ENCODE measurements around the gene KDM5C. TPM values are rescaled to one million over a fixed set of nuclear protein-coding genes. Genes with fewer than 3 reads are reported as not detected.

KDM5C gene
- total and polyA plus RNA-seq, 12 donors: 40.7 to 143 (median 88.4) TPM

GRCh38 chrX:53244610-53245009 is 19.6 kb upstream of the KDM5C start:
- H3K27me3 ChIP-seq: no peaks in the 10 kb centered on the region
- no peaks in the 10 kb centered on the region for H3K4me1 ChIP-seq (replicated peaks in 1 of 2)
- H3K27ac ChIP-seq: no peak overlapping the region
- no peak overlapping the region for H3K4me3 ChIP-seq
- 48 to 86% (median 57%) methylated on average over 1 of the region's 1 CpG for WGBS, 4 donors
- intact Hi-C loops (cut with DNase I): no loop called here
- no peaks in the 10 kb centered on the region for H3K9me3 ChIP-seq (replicated peaks in 1 of 3)
- no peak for DNase-seq
- peak in 4 of 6 experiments; percentile 14 to 24 (median 16) for TF ChIP-seq CTCF (IDR thresholded peaks at IDR 0.05)
- no peak for TF ChIP-seq POLR2A (IDR thresholded peaks at IDR 0.05)
- H3K36me3 ChIP-seq (replicated peaks in 1 of 2): peaks cover 0 to 12% of the 10 kb centered on the region in 2 donors

GRCh38 chrX:53242310-53242709 is 17.3 kb upstream of the KDM5C start:
- WGBS, 4 donors: 76 to 90% (median 83%) methylated on average over 4 of the region's 4 CpGs
- intact Hi-C loops (cut with DNase I): no loop called here

DNA sequence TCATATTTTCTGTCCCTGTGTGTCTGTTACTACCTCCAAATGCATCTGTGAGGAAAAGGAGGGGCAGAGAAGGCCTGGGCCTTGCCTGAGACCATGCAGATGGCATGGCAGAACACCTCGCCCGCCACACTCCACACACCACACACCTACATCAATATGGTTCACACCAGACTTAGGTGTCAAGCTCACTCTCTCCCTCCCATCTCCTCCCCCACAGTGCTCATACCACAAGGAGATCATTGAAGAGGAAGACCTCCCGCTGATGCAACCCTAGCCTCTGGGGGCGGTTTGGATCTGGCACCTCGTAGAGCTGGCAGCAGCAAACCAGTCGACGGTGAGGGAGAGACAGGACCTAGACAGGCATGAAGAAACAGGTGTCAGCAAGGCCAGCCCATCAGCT is 16.6 kb upstream of the KDM5C start:
- Histone ChIP-seq H3K27me3 (no peaks in the 10 kb centered on the region), H3K4me3 (no peak overlapping the region), H3K4me1 (replicated peaks in 1 of 2) (no peaks in the 10 kb centered on the region), H3K27ac (no peak overlapping the region), H3K9me3 (replicated peaks in 1 of 3) (no peaks in the 10 kb centered on the region), H3K36me3 (replicated peaks in 1 of 2) (peaks cover 0 to 16% of the 10 kb centered on the region in 2 donors)
- intact Hi-C loops (cut with DNase I): no loop called here
- 80 to 94% (median 92%) methylated on average over 7 of the region's 7 CpGs; no CpG with 5 or more reads in 1 of the 4 donors for WGBS, 4 donors
- no peak for DNase-seq
- TF ChIP-seq CTCF (IDR thresholded peaks at IDR 0.05) (no peak), POLR2A (IDR thresholded peaks at IDR 0.05) (no peak)

More at GRCh38 chrX:53242310-53242709, 17.3 kb upstream of the KDM5C start:
- DNase-seq: no peak
- Histone ChIP-seq H3K4me3 (no peak overlapping the region), H3K27ac (no peak overlapping the region), H3K4me1 (replicated peaks in 1 of 2) (no peaks in the 10 kb centered on the region), H3K9me3 (replicated peaks in 1 of 3) (no peaks in the 10 kb centered on the region), H3K36me3 (replicated peaks in 1 of 2) (peaks cover 0 to 16% of the 10 kb centered on the region in 2 donors), H3K27me3 (no peaks in the 10 kb centered on the region)
- no peak for TF ChIP-seq CTCF (IDR thresholded peaks at IDR 0.05)

- no peaks in the 10 kb centered on the region for H3K9me3 ChIP-seq (replicated peaks in 1 of 3)
- no peaks in the 10 kb centered on the region for H3K4me1 ChIP-seq (replicated peaks in 1 of 2)
- DNase-seq: peak in 1 of 7 donors; percentile 31
- no peak overlapping the region for H3K27ac ChIP-seq
- H3K4me3 ChIP-seq: no peak overlapping the region
- peaks cover 0 to 19% of the 10 kb centered on the region in 2 donors for H3K36me3 ChIP-seq (replicated peaks in 1 of 2)
- no peaks in the 10 kb centered on the region for H3K27me3 ChIP-seq
- 77 to 100% (median 88%) methylated on average over 1 to 6 of the region's 6 CpGs for WGBS, 4 donors
- intact Hi-C loops (cut with DNase I): no loop called here
- TF ChIP-seq CTCF (IDR thresholded peaks at IDR 0.05): no peak
- TF ChIP-seq POLR2A (IDR thresholded peaks at IDR 0.05): no peak
Observed at GRCh38 chrX:53239474-53239873, 14.5 kb upstream of the KDM5C start.
